GM12878 (cell line): ENCODE measurements around the gene BRD2.

ENCODE experiments used
- CTCF ChIP-seq, 3 experiments: IDR thresholded peaks in 2 of 3; conservative IDR thresholded peaks in 1 of 3; 2 replicates each; pipeline ENCODE4 v1.5.1; 2011; ENCODE audit warnings: low read depth in 3 of 3, low read length in 3 of 3, mild to moderate bottlenecking in 3 of 3, control low read depth in 2 of 3, moderate library complexity in 2 of 3, inconsistent platforms in 1 of 3, mixed read lengths in 1 of 3; ENCODE audit not compliant: control insufficient read depth in 2 of 3, insufficient read depth in 1 of 3; ENCODE audit errors: extremely low read depth in 1 of 3
- ETV6 ChIP-seq, 2 experiments: fragments of 450-650 bp in 1 of 2; IDR thresholded peaks in 1 of 2; conservative IDR thresholded peaks in 1 of 2; 2 replicates each; pipeline ENCODE4 v1.6.1; 2014; ENCODE audit warnings: antibody characterized with exemption in 1 of 2, borderline replicate concordance in 1 of 2, low read depth in 1 of 2, mild to moderate bottlenecking in 1 of 2, moderate library complexity in 1 of 2
- RAD51 ChIP-seq: fragments of 450-650 bp; IDR thresholded peaks from 2 replicates; pipeline ENCODE4 v1.6.1; 2016; ENCODE audit warnings: moderate library complexity, mild to moderate bottlenecking, inconsistent platforms
- ZNF207 ChIP-seq: fragments of 450-650 bp; IDR thresholded peaks from 2 replicates; pipeline ENCODE4 v1.6.1; 2014; ENCODE audit warnings: antibody characterized with exemption, mild to moderate bottlenecking, borderline replicate concordance
- TF ChIP-seq, protein P1 (sequence below): fragments of 450-650 bp; formaldehyde crosslinking; IDR thresholded peaks from 2 replicates; pipeline ENCODE4 v1.4.0; 2020; ENCODE audit warnings: mild to moderate bottlenecking, moderate library complexity

DNA sequence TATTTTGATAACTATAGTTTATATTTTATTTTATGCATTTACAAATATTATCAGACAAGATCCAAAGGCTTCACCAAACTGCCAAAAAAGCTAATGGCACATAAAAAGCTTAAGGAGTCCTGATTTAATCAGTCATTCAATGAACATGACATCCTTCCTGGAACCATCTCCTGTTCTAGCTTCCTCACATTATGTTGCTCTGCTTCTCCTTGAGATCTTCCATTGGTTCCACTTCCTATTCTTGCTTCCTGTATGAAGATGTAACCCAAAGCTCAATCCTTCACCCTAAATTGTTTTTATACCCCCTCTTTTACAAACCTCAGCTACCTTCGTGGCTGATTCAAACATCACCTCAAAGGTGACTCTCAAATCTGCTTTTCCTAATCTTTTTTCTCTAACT, 4.5 kb upstream of the BRD2 start:
- TF ChIP-seq, protein P1, sequence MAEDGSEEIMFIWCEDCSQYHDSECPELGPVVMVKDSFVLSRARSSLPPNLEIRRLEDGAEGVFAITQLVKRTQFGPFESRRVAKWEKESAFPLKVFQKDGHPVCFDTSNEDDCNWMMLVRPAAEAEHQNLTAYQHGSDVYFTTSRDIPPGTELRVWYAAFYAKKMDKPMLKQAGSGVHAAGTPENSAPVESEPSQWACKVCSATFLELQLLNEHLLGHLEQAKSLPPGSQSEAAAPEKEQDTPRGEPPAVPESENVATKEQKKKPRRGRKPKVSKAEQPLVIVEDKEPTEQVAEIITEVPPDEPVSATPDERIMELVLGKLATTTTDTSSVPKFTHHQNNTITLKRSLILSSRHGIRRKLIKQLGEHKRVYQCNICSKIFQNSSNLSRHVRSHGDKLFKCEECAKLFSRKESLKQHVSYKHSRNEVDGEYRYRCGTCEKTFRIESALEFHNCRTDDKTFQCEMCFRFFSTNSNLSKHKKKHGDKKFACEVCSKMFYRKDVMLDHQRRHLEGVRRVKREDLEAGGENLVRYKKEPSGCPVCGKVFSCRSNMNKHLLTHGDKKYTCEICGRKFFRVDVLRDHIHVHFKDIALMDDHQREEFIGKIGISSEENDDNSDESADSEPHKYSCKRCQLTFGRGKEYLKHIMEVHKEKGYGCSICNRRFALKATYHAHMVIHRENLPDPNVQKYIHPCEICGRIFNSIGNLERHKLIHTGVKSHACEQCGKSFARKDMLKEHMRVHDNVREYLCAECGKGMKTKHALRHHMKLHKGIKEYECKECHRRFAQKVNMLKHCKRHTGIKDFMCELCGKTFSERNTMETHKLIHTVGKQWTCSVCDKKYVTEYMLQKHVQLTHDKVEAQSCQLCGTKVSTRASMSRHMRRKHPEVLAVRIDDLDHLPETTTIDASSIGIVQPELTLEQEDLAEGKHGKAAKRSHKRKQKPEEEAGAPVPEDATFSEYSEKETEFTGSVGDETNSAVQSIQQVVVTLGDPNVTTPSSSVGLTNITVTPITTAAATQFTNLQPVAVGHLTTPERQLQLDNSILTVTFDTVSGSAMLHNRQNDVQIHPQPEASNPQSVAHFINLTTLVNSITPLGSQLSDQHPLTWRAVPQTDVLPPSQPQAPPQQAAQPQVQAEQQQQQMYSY (CRISPR knock-in tag) = no peak
- TF ChIP-seq ZNF207 = no peak
- TF ChIP-seq ETV6 (conservative IDR thresholded peaks at IDR 0.05 in 1 of 2, IDR thresholded peaks at IDR 0.05 in 1 of 2; ENCODE audit: borderline replicate concordance in 1 of 2, low read depth in 1 of 2) = no peak
- TF ChIP-seq CTCF (IDR thresholded peaks at IDR 0.05 in 2 of 3, conservative IDR thresholded peaks at IDR 0.05 in 1 of 3; ENCODE audit: control insufficient read depth in 2 of 3, extremely low read depth in 1 of 3, insufficient read depth in 1 of 3, low read depth in 3 of 3, low read length in 3 of 3) = no peak
- no peak for TF ChIP-seq RAD51
